ACC112 (cell line): Measurements from ENCODE around the gene KIAA1671.
A peak's percentile ranks its signal among the peaks of the same experiment; 100 is the strongest.

Experiments
- H2AFZ ChIP-seq: fragments of 200-600 bp; sonication (generic); one replicate; pipeline ENCODE4 v1.6.0; 2017; ENCODE audit warnings: antibody characterized with exemption, low read length; ENCODE audit not compliant: unreplicated experiment
- H3K27ac ChIP-seq: fragments of 200-600 bp; sonication (generic); 2 replicates; pipeline ENCODE4 v1.5.1; 2014; ENCODE audit warnings: low read depth, mild to moderate bottlenecking, antibody characterized with exemption, low read length, moderate library complexity
- H3K27me3 ChIP-seq: fragments of 200-600 bp; sonication (generic); 2 replicates; pipeline ENCODE4 v1.6.1; 2014; ENCODE audit warnings: mild to moderate bottlenecking, antibody characterized with exemption, low read length, moderate library complexity, mixed read lengths; ENCODE audit not compliant: insufficient read depth
- H3K36me3 ChIP-seq: fragments of 200-600 bp; sonication (generic); 2 replicates; pipeline ENCODE4 v1.6.1; 2016; ENCODE audit warnings: mild to moderate bottlenecking, antibody characterized with exemption, low read length, moderate library complexity, mixed read lengths; ENCODE audit not compliant: insufficient read depth
- H3K4me1 ChIP-seq: fragments of 200-600 bp; sonication (generic); one replicate; pipeline ENCODE4 v1.6.1; 2016; ENCODE audit warnings: low read length, mixed read lengths; ENCODE audit not compliant: insufficient read depth, unreplicated experiment, control insufficient read depth
- H3K4me3 ChIP-seq: fragments of 200-600 bp; sonication (generic); 2 replicates; pipeline ENCODE4 v1.5.1; 2014; ENCODE audit warnings: mild to moderate bottlenecking, low read depth, low read length
- H3K79me2 ChIP-seq: fragments of 200-600 bp; sonication (generic); one replicate; pipeline ENCODE4 v1.6.0; 2016; ENCODE audit warnings: low read length; ENCODE audit not compliant: control insufficient read depth, unreplicated experiment, insufficient read depth

Gene KIAA1671

GRCh38 chr22:24969560-24970301 lies 17.2 kb downstream of the KIAA1671 start:
- Histone ChIP-seq H2AFZ (peak overlapping the region; percentile 10), H3K79me2 (peaks cover 4% of the 10 kb centered on the region), H3K4me3 (peak overlapping the region; percentile 29; the same call in 1 of the 2 replicates), H3K36me3 (no peaks in the 10 kb centered on the region), H3K27me3 (no peaks in the 10 kb centered on the region), H3K27ac (peak overlapping the region; percentile 57), H3K4me1 (peaks cover 23% of the 10 kb centered on the region)

- H3K36me3 ChIP-seq: no peaks in the 10 kb centered on the region
- H3K27me3 ChIP-seq: no peaks in the 10 kb centered on the region
- peaks cover 7% of the 10 kb centered on the region for H3K79me2 ChIP-seq
- peaks cover 32% of the 10 kb centered on the region for H3K4me1 ChIP-seq
- H3K4me3 ChIP-seq: no peak overlapping the region
- no peak overlapping the region for H3K27ac ChIP-seq
- no peak overlapping the region for H2AFZ ChIP-seq
These were observed 19.9 kb downstream of the KIAA1671 start for GRCh38 chr22:24972369-24972768.

GRCh38 chr22:24973872-24974271 lies 21.4 kb downstream of the KIAA1671 start:
- Histone ChIP-seq H3K36me3 (no peaks in the 10 kb centered on the region), H2AFZ (no peak overlapping the region), H3K27me3 (no peaks in the 10 kb centered on the region), H3K4me1 (peaks cover 35% of the 10 kb centered on the region), H3K4me3 (no peak overlapping the region), H3K79me2 (peaks cover 17% of the 10 kb centered on the region), H3K27ac (no peak overlapping the region)

GRCh38 chr22:24975125-24975640 lies 22.7 kb downstream of the KIAA1671 start:
- H3K79me2 ChIP-seq: peaks cover 17% of the 10 kb centered on the region
- no peaks in the 10 kb centered on the region for H3K36me3 ChIP-seq
- no peak overlapping the region for H2AFZ ChIP-seq
- H3K4me3 ChIP-seq: no peak overlapping the region
- peaks cover 27% of the 10 kb centered on the region for H3K4me1 ChIP-seq
- no peak overlapping the region for H3K27ac ChIP-seq
- no peaks in the 10 kb centered on the region for H3K27me3 ChIP-seq

GRCh38 chr22:24975813-24976341 lies 23.4 kb downstream of the KIAA1671 start:
- Histone ChIP-seq H3K36me3 (no peaks in the 10 kb centered on the region), H3K79me2 (peaks cover 17% of the 10 kb centered on the region), H3K27ac (peak overlapping the region; percentile 47; the same call in 1 of the 2 replicates), H3K4me1 (peaks cover 25% of the 10 kb centered on the region), H2AFZ (peak overlapping the region; percentile 50), H3K4me3 (no peak overlapping the region), H3K27me3 (no peaks in the 10 kb centered on the region)

GRCh38 chr22:24976442-24977218 lies 24.1 kb downstream of the KIAA1671 start:
- Histone ChIP-seq H3K36me3 (no peaks in the 10 kb centered on the region), H2AFZ (no peak overlapping the region), H3K4me1 (peaks cover 30% of the 10 kb centered on the region), H3K27me3 (no peaks in the 10 kb centered on the region), H3K79me2 (peaks cover 17% of the 10 kb centered on the region), H3K27ac (peak overlapping the region; percentile 47; the same call in 1 of the 2 replicates), H3K4me3 (no peak overlapping the region)

GRCh38 chr22:24977370-24978221 lies 25.1 kb downstream of the KIAA1671 start:
- Histone ChIP-seq H3K4me1 (peaks cover 33% of the 10 kb centered on the region), H3K27ac (no peak overlapping the region; the same call in 1 of the 2 replicates), H3K4me3 (no peak overlapping the region), H3K36me3 (no peaks in the 10 kb centered on the region), H3K79me2 (peaks cover 17% of the 10 kb centered on the region), H3K27me3 (no peaks in the 10 kb centered on the region), H2AFZ (no peak overlapping the region)

GRCh38 chr22:24978308-24978707 lies 25.8 kb downstream of the KIAA1671 start:
- Histone ChIP-seq H3K36me3 (no peaks in the 10 kb centered on the region), H3K4me3 (no peak overlapping the region), H3K4me1 (peaks cover 36% of the 10 kb centered on the region), H3K27ac (no peak overlapping the region), H2AFZ (no peak overlapping the region), H3K79me2 (peaks cover 19% of the 10 kb centered on the region), H3K27me3 (no peaks in the 10 kb centered on the region)

- Histone ChIP-seq H3K4me1 (peaks cover 31% of the 10 kb centered on the region), H3K4me3 (no peak overlapping the region), H3K27me3 (no peaks in the 10 kb centered on the region), H3K36me3 (no peaks in the 10 kb centered on the region), H3K27ac (no peak overlapping the region), H3K79me2 (peaks cover 19% of the 10 kb centered on the region), H2AFZ (no peak overlapping the region)
These were observed 28.6 kb downstream of the KIAA1671 start for GRCh38 chr22:24981066-24981465.

GRCh38 chr22:24981656-24982055 lies 29.1 kb downstream of the KIAA1671 start:
- Histone ChIP-seq H3K27me3 (no peaks in the 10 kb centered on the region), H3K4me1 (peaks cover 28% of the 10 kb centered on the region), H3K79me2 (peaks cover 17% of the 10 kb centered on the region), H3K36me3 (no peaks in the 10 kb centered on the region), H3K27ac (no peak overlapping the region), H2AFZ (no peak overlapping the region), H3K4me3 (no peak overlapping the region)
